HepG2 (cell line): Measurements from ENCODE around the gene KMT2A. TPM values are rescaled to one million over a fixed set of nuclear protein-coding genes. Genes with fewer than 3 reads are reported as not detected.

Experiments
- KDM4B ChIP-seq: sonication (generic); formaldehyde crosslinking; IDR thresholded peaks from 2 replicates; pipeline ENCODE4 v1.4.0; 2020; ENCODE audit warnings: missing genetic modification reagents
- TARDBP ChIP-seq: sonication (generic); formaldehyde crosslinking; IDR thresholded peaks from 2 replicates; pipeline ENCODE4 v1.8.0; 2022; ENCODE audit warnings: mild to moderate bottlenecking, missing genetic modification reagents
- ZNF263 ChIP-seq: sonication (generic); formaldehyde crosslinking; IDR thresholded peaks from 2 replicates; pipeline ENCODE4 v1.4.0; 2020; ENCODE audit warnings: missing genetic modification reagents
- ZSCAN12 ChIP-seq: sonication (generic); formaldehyde crosslinking; IDR thresholded peaks from 2 replicates; pipeline ENCODE4 v1.9.0; 2021; ENCODE audit warnings: mild to moderate bottlenecking, missing genetic modification reagents
- polyA plus RNA-seq, 8 experiments: library from polyadenylated mRNA; depleted of rRNA in 3 of 8; stranded (reverse) in 7 of 8; unstranded in 1 of 8; fragments of >200 nt; fragmentation: Illumina TruSeq in 4 of 8; extraction: Trizol in 4 of 8; gene quantifications; 2 replicates each; pipeline versions ENCODE4 v1.2.1 to v1.2.3, GENCODE V29; 2011 to 2016; ENCODE audit warnings: low read depth in 4 of 8, missing spikeins in 1 of 8, mixed read lengths in 1 of 8; ENCODE audit not compliant: insufficient read depth in 1 of 8
- total RNA-seq, 5 experiments: library from RNA; depleted of rRNA; stranded (reverse); fragments of >200 nt; fragmentation: Illumina TruSeq; extraction: Trizol; gene quantifications; 2 replicates each; pipeline ENCODE4 v1.2.3, GENCODE V29; 2016; ENCODE audit warnings: low read depth in 1 of 5
- TF ChIP-seq, protein P1 (sequence below): sonication (generic); formaldehyde crosslinking; conservative IDR thresholded peaks from 2 replicates; pipeline ENCODE4 v1.5.0; 2020; ENCODE audit warnings: missing genetic modification reagents
- TF ChIP-seq, protein P2 (sequence below): sonication (generic); formaldehyde crosslinking; IDR thresholded peaks from 2 replicates; pipeline ENCODE4 v1.4.0; 2020; ENCODE audit warnings: missing genetic modification reagents
- TF ChIP-seq, protein P3 (sequence below): sonication (generic); formaldehyde crosslinking; IDR thresholded peaks from 2 replicates; pipeline ENCODE4 v1.5.1; 2020; ENCODE audit warnings: mild to moderate bottlenecking, missing genetic modification reagents, borderline replicate concordance
- TF ChIP-seq, protein P4 (sequence below): sonication (generic); formaldehyde crosslinking; IDR thresholded peaks from 2 replicates; pipeline ENCODE4 v1.4.0; 2020; ENCODE audit warnings: missing genetic modification reagents
- TF ChIP-seq, protein P5 (sequence below), 2 experiments: sonication (generic) in 1 of 2; formaldehyde crosslinking in 1 of 2; IDR thresholded peaks; 2 replicates each; pipeline versions ENCODE4 v1.4.0 to v1.6.1; 2018 to 2020; ENCODE audit warnings: missing genetic modification reagents in 2 of 2, borderline replicate concordance in 1 of 2, low read depth in 1 of 2, mild to moderate bottlenecking in 1 of 2, missing biosample characterization in 1 of 2

KMT2A gene
- total and polyA plus RNA-seq, 2 of the 13 experiments (the other 11 are each of a cell fraction or from before 2014, with no cell fraction given): 12.4 to 20.0 TPM

DNA sequence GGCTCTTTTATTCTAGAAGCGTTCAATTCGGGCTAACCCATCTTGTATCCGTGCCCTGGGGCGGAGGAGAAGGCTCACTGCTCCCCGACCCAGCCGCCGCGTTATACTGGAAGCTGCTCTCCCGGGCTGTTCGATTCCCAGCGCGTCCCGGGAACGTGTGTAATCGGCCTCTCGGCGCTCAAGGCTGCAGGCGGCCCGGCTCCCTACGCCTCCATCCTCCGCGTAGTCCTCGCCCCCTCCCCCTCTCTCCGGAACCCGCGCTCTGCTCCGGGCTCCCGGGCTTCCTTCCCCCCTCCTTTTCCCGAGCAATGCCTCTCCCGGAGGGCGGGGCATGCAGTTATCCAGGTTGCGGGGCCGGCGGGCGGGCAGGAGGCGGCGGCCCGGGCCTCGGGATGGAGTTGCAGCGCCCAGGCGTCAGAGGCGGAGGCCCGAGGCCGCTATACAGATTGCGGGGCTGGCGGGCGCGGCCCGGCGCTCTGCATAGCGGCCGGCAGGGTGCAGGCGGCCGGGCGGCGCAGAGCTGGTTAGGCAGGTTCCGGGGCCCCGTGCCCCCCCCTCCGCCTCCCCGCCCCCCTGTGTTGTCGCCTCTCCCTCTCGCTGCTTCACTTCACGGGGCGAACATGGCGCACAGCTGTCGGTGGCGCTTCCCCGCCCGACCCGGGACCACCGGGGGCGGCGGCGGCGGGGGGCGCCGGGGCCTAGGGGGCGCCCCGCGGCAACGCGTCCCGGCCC, at the start of gene KMT2A (continued):
- TF ChIP-seq, protein P1, sequence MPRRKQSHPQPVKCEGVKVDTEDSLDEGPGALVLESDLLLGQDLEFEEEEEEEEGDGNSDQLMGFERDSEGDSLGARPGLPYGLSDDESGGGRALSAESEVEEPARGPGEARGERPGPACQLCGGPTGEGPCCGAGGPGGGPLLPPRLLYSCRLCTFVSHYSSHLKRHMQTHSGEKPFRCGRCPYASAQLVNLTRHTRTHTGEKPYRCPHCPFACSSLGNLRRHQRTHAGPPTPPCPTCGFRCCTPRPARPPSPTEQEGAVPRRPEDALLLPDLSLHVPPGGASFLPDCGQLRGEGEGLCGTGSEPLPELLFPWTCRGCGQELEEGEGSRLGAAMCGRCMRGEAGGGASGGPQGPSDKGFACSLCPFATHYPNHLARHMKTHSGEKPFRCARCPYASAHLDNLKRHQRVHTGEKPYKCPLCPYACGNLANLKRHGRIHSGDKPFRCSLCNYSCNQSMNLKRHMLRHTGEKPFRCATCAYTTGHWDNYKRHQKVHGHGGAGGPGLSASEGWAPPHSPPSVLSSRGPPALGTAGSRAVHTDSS (CRISPR knock-in tag): no peak
- TF ChIP-seq, protein P2, sequence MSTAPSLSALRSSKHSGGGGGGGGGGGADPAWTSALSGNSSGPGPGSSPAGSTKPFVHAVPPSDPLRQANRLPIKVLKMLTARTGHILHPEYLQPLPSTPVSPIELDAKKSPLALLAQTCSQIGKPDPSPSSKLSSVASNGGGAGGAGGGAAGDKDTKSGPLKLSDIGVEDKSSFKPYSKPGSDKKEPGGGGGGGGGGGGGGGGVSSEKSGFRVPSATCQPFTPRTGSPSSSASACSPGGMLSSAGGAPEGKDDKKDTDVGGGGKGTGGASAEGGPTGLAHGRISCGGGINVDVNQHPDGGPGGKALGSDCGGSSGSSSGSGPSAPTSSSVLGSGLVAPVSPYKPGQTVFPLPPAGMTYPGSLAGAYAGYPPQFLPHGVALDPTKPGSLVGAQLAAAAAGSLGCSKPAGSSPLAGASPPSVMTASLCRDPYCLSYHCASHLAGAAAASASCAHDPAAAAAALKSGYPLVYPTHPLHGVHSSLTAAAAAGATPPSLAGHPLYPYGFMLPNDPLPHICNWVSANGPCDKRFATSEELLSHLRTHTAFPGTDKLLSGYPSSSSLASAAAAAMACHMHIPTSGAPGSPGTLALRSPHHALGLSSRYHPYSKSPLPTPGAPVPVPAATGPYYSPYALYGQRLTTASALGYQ (CRISPR knock-in tag): peak; percentile 45; the same call in 1 of the 2 replicates
- TF ChIP-seq, protein P3, sequence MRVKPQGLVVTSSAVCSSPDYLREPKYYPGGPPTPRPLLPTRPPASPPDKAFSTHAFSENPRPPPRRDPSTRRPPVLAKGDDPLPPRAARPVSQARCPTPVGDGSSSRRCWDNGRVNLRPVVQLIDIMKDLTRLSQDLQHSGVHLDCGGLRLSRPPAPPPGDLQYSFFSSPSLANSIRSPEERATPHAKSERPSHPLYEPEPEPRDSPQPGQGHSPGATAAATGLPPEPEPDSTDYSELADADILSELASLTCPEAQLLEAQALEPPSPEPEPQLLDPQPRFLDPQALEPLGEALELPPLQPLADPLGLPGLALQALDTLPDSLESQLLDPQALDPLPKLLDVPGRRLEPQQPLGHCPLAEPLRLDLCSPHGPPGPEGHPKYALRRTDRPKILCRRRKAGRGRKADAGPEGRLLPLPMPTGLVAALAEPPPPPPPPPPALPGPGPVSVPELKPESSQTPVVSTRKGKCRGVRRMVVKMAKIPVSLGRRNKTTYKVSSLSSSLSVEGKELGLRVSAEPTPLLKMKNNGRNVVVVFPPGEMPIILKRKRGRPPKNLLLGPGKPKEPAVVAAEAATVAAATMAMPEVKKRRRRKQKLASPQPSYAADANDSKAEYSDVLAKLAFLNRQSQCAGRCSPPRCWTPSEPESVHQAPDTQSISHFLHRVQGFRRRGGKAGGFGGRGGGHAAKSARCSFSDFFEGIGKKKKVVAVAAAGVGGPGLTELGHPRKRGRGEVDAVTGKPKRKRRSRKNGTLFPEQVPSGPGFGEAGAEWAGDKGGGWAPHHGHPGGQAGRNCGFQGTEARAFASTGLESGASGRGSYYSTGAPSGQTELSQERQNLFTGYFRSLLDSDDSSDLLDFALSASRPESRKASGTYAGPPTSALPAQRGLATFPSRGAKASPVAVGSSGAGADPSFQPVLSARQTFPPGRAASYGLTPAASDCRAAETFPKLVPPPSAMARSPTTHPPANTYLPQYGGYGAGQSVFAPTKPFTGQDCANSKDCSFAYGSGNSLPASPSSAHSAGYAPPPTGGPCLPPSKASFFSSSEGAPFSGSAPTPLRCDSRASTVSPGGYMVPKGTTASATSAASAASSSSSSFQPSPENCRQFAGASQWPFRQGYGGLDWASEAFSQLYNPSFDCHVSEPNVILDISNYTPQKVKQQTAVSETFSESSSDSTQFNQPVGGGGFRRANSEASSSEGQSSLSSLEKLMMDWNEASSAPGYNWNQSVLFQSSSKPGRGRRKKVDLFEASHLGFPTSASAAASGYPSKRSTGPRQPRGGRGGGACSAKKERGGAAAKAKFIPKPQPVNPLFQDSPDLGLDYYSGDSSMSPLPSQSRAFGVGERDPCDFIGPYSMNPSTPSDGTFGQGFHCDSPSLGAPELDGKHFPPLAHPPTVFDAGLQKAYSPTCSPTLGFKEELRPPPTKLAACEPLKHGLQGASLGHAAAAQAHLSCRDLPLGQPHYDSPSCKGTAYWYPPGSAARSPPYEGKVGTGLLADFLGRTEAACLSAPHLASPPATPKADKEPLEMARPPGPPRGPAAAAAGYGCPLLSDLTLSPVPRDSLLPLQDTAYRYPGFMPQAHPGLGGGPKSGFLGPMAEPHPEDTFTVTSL (CRISPR knock-in tag): no peak
- TF ChIP-seq TARDBP (CRISPR knock-in tag) (0 out of 2 replicates have a peak, but pooled peaks have one; percentile 46), ZSCAN12 (CRISPR knock-in tag) (no peak), KDM4B (CRISPR knock-in tag) (no peak; the same call in 1 of the 2 replicates), ZNF263 (CRISPR knock-in tag) (peak; percentile 91)
- TF ChIP-seq, protein P4, sequence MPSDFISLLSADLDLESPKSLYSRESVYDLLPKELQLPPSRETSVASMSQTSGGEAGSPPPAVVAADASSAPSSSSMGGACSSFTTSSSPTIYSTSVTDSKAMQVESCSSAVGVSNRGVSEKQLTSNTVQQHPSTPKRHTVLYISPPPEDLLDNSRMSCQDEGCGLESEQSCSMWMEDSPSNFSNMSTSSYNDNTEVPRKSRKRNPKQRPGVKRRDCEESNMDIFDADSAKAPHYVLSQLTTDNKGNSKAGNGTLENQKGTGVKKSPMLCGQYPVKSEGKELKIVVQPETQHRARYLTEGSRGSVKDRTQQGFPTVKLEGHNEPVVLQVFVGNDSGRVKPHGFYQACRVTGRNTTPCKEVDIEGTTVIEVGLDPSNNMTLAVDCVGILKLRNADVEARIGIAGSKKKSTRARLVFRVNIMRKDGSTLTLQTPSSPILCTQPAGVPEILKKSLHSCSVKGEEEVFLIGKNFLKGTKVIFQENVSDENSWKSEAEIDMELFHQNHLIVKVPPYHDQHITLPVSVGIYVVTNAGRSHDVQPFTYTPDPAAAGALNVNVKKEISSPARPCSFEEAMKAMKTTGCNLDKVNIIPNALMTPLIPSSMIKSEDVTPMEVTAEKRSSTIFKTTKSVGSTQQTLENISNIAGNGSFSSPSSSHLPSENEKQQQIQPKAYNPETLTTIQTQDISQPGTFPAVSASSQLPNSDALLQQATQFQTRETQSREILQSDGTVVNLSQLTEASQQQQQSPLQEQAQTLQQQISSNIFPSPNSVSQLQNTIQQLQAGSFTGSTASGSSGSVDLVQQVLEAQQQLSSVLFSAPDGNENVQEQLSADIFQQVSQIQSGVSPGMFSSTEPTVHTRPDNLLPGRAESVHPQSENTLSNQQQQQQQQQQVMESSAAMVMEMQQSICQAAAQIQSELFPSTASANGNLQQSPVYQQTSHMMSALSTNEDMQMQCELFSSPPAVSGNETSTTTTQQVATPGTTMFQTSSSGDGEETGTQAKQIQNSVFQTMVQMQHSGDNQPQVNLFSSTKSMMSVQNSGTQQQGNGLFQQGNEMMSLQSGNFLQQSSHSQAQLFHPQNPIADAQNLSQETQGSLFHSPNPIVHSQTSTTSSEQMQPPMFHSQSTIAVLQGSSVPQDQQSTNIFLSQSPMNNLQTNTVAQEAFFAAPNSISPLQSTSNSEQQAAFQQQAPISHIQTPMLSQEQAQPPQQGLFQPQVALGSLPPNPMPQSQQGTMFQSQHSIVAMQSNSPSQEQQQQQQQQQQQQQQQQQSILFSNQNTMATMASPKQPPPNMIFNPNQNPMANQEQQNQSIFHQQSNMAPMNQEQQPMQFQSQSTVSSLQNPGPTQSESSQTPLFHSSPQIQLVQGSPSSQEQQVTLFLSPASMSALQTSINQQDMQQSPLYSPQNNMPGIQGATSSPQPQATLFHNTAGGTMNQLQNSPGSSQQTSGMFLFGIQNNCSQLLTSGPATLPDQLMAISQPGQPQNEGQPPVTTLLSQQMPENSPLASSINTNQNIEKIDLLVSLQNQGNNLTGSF (CRISPR knock-in tag): no peak; the same call in 1 of the 2 replicates
- TF ChIP-seq, protein P5, sequence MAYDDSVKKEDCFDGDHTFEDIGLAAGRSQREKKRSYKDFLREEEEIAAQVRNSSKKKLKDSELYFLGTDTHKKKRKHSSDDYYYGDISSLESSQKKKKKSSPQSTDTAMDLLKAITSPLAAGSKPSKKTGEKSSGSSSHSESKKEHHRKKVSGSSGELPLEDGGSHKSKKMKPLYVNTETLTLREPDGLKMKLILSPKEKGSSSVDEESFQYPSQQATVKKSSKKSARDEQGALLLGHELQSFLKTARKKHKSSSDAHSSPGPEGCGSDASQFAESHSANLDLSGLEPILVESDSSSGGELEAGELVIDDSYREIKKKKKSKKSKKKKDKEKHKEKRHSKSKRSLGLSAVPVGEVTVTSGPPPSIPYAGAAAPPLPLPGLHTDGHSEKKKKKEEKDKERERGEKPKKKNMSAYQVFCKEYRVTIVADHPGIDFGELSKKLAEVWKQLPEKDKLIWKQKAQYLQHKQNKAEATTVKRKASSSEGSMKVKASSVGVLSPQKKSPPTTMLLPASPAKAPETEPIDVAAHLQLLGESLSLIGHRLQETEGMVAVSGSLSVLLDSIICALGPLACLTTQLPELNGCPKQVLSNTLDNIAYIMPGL (CRISPR knock-in tag; IDR thresholded peaks at IDR 0.05; ENCODE audit: borderline replicate concordance in 1 of 2, low read depth in 1 of 2): peak; percentile 66 to 79; a peak in 3 of 4 replicates
